Stimulated activated naive CD8-positive, alpha-beta T cell treated with anti-CD3 and anti-CD28 coated beads, Interleukin-15, Interleukin-2, amounts not matched to agents 100 U/mL and 50 U/mL, for 24 hours (primary cell): ENCODE results near the gene KRT12.
A peak's percentile ranks its signal among the peaks of the same experiment; 100 is the strongest.

Source experiments
- ATAC-seq: fragments of 150-1000 bp; cut with Tn5 transposase; one replicate; pipeline ENCODE4 v1.10.0; 2021
- DNase-seq: peaks from one replicate; pipeline ENCODE4 v3.0.0; 2021

Gene KRT12

DNA sequence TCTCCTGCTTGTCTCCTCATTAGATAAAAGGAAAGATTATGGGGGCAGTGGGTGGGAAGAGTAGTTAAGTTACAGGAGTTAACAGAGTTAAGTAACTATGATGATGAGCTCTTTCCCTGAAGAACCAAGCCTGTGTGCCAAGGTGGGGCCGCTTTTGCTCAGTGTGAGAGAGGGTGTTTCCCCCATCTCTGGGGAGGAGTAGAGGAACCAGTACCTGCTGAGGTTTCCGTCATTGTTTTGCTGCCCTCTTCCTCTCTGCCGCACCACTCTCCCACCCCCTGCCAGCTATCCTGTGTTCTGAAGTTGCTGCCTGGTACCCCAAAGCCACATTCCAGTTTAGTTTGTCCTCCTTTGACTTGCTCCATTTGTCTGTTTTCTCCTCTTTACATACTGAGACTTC, 23.8 kb downstream of the KRT12 start:
- no peak for ATAC-seq
- no peak for DNase-seq

DNA sequence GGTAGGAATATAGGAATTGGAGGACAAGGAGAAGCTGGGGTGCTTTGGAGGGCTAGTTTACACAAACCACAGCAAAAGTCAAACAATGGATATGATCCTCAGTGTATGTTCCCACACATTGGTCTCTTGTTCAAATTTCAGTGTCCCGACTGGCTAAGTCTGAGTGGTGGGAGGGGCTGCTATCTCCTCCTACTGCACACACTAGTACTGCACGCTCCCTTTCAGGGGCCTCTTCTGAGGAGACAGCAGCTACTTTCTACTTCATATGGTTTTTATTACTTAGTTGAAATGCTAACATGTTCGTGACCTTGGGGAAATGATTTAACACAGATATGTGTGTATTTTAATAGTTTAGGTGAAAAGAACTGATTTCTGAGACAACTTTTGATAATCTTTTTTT, 25.8 kb downstream of the KRT12 start:
- ATAC-seq (no peak), DNase-seq (no peak)

- ATAC-seq (no peak), DNase-seq (no peak)
Observed at GRCh38 chr17:40839194-40839593, 27.8 kb downstream of the KRT12 start.

DNA sequence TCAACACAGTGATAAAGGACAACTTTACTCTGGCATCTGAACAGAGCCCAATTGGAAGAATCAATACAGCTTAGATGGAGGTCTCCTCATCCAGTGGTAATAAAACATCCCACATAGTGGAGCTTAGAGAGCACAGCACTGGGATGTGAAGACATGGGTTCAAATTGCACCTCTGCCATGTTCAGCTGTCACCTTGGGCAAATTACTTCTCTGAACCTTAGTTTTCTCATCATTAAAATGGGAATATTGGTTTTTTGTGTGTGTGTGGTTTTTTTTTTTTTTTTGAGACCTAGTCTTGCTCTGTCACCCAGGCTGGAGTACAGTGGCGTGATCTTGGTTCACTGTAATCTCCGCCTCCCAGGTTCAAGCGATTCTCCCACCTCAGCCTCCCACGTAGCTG, 31.0 kb downstream of the KRT12 start:
- no peak for DNase-seq

DNA sequence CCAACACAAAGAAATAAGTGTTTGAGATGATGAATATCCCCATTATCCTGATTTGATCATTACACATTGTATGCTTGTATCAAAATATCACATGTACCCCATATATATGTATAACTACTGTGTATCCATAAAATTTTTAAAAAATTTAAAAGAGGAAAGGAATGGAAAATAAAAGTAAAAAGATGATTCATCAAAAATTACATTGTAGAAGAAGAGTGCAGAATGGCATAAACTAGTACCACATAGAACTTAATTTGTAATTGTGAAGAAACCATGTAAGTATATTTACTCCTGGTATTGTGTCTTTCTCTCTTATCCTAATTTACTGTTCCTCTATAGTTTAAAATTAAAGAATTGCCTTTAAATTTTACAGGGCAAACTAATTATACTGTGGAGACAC, 33.1 kb downstream of the KRT12 start:
- ATAC-seq (no peak), DNase-seq (no peak)

More for the DNA sequence above, 31.0 kb downstream of the KRT12 start:
- ATAC-seq = no peak

DNA sequence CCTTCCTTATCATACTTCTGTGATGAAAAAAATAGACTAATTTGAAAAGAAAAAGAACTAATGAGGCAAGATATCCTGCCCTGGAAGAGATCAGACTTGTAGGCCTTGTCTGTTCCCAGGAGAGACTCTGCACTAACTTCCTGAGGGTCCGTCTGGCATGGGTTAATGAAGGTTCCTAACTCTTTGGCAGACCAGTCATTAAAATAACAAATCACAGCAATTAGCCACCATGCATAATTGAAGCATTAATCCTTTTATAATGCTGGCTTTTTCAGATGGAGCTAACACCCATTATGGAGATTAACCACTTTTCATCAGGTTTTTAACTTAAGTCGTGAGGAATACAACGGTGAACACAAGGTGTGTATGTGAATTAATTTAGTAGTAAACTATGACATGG, 34.2 kb downstream of the KRT12 start:
- DNase-seq (no peak), ATAC-seq (no peak)

GRCh38 chr17:40830085-40830776, 36.8 kb downstream of the KRT12 start:
- DNase-seq = no peak
- no peak for ATAC-seq

DNA sequence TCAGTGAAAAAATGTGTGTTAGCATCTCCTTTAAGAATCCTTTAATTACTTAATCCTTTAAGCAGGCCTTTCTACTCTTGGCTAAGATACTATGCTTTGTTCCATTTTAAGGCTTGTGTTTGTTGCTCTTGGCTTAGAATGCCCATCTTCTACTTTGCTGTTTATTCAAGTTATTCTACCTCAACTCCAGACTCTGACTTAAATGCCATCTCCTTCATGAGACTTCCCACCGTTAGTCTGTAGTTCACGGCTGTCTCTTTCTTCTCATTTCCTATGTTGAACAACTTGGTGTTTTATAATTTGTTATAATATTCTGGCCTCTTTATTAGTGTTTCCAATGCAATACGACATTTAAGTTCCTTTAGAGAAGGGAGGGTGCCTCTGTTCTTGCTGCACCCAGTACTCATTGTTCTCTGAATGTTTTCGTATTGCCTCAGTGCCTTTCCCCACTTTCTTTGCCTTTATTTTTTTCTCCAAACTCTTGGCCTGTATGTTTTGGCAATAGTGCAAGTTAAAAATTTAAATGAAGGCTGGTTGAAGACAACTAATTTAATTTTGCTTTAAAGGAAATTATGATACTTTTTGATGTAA, 38.5 kb downstream of the KRT12 start:
- ATAC-seq = no peak
- DNase-seq = no peak

DNA sequence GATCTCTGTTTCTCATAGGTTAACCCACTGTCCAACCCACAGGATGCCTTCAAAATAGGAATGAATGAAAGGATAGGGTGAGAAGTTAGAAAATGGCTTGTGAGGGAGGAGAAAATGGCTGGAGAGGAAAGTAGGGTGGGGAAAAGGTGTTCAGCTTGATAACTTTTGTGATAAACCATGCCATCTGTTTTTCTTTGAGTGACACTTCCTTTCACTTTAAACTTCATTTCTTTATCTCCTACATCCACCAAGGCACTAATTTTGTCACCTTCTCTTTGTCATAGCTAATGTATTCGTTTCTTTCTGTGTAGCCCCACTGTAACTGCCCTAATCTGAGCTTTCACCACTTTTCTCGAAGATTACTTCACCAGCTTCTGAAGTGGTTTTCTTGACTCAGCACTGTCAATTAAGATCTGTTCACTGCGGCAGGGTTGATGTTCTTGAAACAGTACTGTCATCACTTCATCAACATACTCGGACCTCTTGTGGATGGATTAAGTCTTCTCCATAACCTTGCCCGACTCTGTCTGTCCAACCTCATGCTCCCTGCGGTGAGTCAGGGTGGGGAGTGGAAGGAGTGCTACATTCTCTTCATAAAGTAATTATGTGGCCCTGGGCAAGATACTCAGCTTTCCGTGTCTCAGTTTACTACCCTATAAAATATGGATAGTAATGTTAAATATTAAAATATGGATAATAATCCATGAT, 39.1 kb downstream of the KRT12 start:
- no peak for DNase-seq
- peak; percentile 65 for ATAC-seq

DNA sequence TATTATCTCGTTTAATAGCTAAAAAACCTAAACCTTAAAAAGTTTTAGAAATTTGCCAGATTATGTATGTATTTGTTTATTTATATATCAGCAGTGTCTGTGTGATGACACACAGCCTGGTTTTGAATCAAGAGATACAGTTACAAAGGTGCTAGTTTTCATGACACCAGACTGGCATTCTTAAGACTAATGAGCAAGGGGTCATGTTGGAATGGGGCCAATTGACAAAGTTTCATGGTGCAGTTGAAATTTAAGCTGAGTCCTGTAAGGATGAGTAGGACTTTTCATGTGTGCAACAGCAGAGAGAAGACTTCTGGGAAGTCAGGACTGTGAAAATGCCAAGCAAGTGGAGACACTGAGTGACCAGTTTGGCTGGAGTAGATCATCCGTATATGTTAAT, 41.4 kb downstream of the KRT12 start:
- no peak for DNase-seq
- ATAC-seq = no peak

GRCh38 chr17:40824015-40824832, 42.8 kb downstream of the KRT12 start:
- no peak for DNase-seq
- no peak for ATAC-seq

GRCh38 chr17:40822132-40822812, 44.8 kb downstream of the KRT12 start, which contains the start of gene KRT10:
KRT10 (minus strand) TSS chr17:40822614; CDS start chr17:40822585, 29 bp downstream.
- DNase-seq = no peak
- no peak for ATAC-seq

- ATAC-seq (no peak), DNase-seq (no peak)
Observed at GRCh38 chr17:40821536-40821935, 45.5 kb downstream of the KRT12 start.

DNA sequence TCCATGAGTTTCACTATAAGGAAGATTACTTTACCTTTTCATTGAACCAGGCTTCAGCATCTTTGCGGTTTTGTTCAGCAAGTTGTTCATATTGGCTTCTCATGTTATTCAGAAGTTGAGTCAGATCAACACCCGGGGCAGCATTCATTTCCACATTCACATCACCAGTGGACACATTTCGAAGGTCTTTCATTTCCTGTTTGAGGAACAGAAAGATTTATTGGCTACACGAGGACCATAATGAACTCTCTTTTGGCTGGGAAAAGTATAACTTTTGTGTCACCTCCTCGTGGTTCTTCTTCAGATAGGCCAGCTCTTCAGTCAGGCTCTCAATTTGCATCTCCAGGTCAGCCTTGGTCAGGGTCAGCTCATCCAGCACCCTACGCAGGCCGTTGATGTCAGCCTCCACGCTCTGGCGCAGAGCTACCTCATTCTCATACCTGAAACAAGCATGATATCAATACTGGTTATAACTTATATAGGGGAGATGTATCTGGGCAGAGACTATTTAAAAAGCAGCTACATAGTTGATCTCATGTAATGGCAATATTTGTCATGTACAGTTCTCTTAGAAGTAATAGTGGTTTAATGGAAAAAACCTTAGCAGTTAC, 46.7 kb downstream of the KRT12 start:
- no peak for DNase-seq
- ATAC-seq = no peak

DNA sequence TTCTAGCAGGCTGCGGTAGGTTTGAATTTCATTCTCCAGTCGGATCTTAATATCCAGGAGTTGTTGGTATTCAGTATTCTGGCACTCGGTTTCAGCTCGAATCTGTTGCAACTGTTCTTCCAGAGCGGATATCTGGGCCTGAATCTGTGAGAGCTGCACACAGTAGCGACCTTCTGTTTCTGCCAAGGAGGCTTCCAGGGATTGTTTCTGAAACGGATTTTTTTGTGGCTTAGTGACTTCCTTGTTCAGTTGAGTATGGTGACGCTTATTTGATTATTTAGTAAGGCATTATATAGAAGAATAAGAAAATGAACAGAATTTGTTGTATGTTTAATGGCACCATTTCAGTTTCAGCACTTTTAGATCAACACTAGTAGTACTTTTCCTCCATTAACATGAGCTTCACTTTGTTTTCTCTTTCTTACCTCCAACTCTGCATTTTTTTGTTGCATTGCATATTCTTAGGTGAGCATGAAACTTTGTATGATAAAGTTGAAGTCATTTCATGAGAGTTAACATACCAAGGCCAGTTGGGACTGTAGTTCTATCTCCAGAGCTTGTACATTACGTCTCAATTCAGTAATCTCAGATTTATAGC, 47.4 kb downstream of the KRT12 start:
- DNase-seq (no peak), ATAC-seq (no peak)

- ATAC-seq (peak; percentile 89), DNase-seq (peak; percentile 83)
Observed at GRCh38 chr17:40818733-40819527, 48.1 kb downstream of the KRT12 start.

- no peak for DNase-seq
- ATAC-seq = no peak
Observed at GRCh38 chr17:40818343-40818732, 48.7 kb downstream of the KRT12 start.

GRCh38 chr17:40817103-40817682, 49.8 kb downstream of the KRT12 start:
- ATAC-seq = no peak
- no peak for DNase-seq

DNA sequence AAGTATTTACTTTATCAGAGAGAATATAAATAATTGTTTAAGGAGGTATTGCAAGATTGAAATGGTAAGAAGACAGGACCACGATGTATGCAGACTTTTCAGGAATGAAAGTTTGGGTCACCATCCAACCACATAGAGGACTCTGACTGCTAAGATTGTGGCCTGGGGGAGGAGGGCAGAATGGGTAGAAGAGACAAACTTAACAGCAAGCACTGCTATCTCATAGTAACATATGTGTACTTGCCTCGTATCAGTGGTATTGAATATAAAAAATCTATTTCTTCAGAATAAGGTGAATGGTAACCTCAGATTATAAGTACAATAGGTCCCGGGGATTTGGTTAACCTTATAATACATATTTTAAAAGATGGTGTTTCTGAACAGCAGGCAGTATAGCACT, 50.5 kb downstream of the KRT12 start:
- DNase-seq = no peak
- no peak for ATAC-seq

GRCh38 chr17:40815381-40815780, 51.6 kb downstream of the KRT12 start:
- DNase-seq (no peak), ATAC-seq (no peak)
